A549 (cell line): ENCODE results near the gene PARD6G.

Experiments
- MAZ ChIP-seq: fragments of 150-350 bp; IDR thresholded peaks from 2 replicates; pipeline ENCODE4 v1.6.1; 2014; ENCODE audit warnings: antibody characterized with exemption, low read depth, low read length, borderline replicate concordance
- ZNF302 ChIP-seq: fragments of 250-450 bp; sonication (Bioruptor Pico); IDR thresholded peaks from 2 replicates; pipeline ENCODE4 v1.9.0; 2021; ENCODE audit warnings: inconsistent platforms, mild to moderate bottlenecking, moderate library complexity
- TF ChIP-seq, protein P1 (sequence below): IDR thresholded peaks from 2 replicates; pipeline ENCODE4 v1.6.1; 2012
- TF ChIP-seq, protein P2 (sequence below): fragments of >200 bp; sonication (Bioruptor Twin); formaldehyde crosslinking; IDR thresholded peaks from 3 replicates; pipeline ENCODE4 v1.5.1; 2016

DNA sequence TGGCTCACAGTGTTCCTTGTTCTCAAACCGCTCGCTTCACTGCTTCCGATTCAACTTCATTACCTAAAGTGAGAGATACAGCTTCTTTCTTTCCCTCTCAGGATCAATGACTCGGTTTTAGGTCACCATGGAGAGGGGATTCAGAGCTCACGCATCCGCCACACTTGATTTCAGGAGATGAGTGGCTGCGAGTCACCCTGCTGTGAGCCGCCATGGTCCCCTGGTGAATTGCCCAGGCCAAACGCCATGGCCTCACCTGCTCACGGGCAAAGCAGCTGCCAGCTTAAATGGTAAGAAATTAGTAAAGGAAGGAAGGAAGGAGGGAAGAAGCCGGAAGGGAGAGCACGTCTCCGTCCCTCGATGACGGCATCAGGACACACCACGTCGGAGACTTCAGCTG, 77.7 kb downstream of the PARD6G start:
- TF ChIP-seq, protein P1, sequence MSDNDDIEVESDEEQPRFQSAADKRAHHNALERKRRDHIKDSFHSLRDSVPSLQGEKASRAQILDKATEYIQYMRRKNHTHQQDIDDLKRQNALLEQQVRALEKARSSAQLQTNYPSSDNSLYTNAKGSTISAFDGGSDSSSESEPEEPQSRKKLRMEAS, result no peak
- TF ChIP-seq, protein P2, sequence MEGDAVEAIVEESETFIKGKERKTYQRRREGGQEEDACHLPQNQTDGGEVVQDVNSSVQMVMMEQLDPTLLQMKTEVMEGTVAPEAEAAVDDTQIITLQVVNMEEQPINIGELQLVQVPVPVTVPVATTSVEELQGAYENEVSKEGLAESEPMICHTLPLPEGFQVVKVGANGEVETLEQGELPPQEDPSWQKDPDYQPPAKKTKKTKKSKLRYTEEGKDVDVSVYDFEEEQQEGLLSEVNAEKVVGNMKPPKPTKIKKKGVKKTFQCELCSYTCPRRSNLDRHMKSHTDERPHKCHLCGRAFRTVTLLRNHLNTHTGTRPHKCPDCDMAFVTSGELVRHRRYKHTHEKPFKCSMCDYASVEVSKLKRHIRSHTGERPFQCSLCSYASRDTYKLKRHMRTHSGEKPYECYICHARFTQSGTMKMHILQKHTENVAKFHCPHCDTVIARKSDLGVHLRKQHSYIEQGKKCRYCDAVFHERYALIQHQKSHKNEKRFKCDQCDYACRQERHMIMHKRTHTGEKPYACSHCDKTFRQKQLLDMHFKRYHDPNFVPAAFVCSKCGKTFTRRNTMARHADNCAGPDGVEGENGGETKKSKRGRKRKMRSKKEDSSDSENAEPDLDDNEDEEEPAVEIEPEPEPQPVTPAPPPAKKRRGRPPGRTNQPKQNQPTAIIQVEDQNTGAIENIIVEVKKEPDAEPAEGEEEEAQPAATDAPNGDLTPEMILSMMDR, result no peak
- TF ChIP-seq MAZ (no peak), ZNF302 (CRISPR knock-in tag) (no peak)
